ENCODE results near the gene ACTL7B.
"Not testable (repeated sequence)": the region's sequence is repeated elsewhere in the genome, so short reads cannot be mapped to it uniquely, and the experiment has no call there.

The ACTL7B gene

DNA sequence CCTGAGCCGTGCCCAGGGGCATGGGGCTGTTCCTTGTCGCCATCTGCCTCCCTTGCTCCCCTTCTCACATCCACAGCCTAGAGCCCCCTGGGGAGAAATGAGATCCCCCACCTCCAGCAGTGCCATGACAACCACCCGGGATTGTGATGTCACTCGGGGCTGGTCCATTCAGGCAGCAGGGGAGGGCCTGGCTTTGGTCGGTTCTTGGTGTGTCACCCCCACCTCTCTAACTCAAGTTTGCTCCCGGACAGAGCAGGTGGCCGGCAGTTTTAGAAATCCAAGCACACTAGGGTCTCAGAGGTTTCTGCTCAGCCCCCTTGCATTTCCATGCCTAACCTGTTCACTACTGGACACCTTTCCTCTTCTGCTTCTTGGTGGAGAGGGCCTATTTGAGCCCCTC, at the start of gene ACTL7B:
ACTL7B (minus strand) TSS at position 99 of the 400 bp plus-strand sequence; CDS start at position 43, 56 bp downstream.
- no peak for DNase-seq (ENCODE audit: low spot score)

- no peak for DNase-seq (ENCODE audit: low spot score)
These were observed 49.7 kb upstream of the ACTL7B start for GRCh38 chr9:108905494-108905893.

GRCh38 chr9:108904161-108904560, 48.4 kb upstream of the ACTL7B start:
- no peak for DNase-seq (ENCODE audit: low spot score)

DNA sequence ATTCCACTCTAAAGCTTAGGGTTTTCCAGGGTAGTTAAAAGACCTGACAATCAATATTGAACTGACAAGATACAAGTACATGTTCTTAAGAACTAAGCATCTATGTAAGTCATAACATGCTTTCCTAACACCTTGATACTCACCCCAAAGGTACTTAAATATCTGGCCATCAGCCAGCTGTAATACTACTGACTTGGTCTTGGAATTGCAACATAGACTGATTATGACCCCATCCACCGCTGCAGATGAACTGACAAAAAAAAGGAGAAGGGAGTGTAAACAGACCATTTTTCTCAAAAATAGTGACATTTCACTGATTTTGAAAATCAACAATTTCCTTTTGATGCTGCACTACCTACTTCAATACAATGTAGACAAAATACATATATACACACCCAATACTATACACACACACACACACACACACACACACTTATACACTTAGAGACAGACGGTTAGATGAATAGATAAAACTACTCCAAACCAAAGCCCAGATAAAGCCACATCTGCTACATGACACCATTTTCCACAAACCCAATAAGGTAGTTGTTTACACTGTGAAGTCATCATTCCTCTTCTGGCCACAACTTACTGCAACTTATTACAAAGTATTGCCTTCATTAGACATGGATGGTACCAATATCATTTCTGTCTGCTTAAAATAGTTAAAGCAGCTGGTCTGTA, 47.8 kb upstream of the ACTL7B start:
- no peak for DNase-seq (ENCODE audit: low spot score)

DNA sequence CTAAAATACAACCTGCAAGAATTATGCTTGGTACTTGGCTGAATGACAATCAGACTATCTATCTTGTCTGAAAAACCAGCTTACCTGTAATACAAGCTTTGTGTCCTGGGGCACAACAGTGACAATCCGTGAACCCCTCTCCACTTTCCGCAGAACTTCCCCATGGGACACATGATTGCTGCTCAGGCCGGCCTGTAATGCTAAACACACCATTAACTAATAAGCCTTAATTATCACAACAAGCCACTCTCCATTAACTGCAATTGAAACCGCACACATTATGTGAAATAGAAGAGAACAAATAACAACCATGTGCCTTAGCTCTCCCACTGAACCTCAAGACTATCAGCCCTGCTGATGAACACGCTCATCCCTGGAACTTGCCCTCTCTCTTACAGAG, 44.4 kb upstream of the ACTL7B start:
- no peak for DNase-seq (ENCODE audit: low spot score)

DNA sequence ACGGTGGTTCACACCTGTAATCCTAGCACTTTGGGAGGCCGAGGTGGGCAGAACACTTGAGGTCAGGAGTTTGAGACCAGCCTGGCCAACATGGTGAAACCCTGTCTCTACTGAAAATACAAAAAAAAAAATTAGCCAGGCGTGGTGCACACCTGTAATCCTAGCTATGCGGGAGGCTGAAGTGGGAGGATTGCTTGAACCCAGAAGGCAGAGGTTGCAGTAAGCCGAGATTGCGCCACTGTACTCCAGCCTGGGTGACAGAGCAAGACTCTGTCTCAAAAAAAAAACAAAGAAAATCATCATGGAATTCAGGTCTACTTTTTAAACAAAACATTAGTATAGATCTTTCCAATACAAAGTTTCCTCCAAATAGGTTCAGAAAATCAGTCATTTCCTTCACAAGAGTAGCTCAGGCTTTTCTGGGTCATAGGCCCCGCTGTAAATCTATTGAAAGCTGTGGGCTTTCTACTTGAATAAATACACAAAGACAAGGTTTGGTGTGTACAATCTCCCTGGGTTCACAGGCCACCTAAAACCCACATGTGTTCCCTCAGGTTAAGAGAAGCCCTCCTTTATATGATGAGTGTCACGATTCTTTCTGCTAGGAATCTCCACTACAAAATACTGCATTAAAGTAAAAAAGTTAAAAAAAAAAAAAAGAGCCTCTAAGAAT, 43.4 kb upstream of the ACTL7B start:
- DNase-seq (ENCODE audit: low spot score) = not testable (repeated sequence)

- DNase-seq (ENCODE audit: low spot score) = no peak
These were observed 41.7 kb upstream of the ACTL7B start for GRCh38 chr9:108897324-108898096.

DNA sequence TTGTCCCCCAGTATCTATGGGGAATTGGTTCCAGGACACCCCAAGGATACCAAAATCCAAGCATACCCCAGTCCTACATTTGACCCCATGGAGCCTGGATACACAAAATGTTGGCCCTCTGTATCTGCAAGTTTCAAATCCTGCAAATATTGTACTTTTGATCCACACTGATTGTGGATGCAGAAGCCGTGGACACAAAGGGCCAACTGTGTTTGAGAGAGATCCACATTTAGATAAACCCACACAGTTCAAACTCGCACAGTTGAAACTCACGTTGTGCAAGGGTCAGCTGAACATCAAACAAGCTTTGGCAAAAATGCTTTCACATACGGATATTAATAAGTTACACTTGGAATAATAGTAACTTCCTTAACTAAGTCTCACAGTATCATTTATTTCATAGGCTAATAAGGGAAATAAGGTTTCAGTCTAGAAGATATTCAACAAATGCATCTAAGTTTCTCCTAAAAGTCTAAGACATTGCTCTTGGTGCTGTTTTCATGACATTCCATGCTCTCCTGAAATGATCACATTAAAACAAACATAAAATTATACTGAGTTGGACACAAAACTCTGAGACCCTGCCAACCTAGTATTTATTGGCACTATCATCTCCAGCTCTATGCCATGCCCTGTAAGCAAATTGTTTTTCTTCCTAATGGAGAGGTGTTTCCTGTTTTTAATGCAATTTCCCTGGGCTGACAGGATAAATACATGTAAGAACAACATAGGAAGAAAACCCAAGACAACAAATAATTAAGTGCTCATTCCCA, 38.6 kb upstream of the ACTL7B start:
- no peak for DNase-seq (ENCODE audit: low spot score)

DNA sequence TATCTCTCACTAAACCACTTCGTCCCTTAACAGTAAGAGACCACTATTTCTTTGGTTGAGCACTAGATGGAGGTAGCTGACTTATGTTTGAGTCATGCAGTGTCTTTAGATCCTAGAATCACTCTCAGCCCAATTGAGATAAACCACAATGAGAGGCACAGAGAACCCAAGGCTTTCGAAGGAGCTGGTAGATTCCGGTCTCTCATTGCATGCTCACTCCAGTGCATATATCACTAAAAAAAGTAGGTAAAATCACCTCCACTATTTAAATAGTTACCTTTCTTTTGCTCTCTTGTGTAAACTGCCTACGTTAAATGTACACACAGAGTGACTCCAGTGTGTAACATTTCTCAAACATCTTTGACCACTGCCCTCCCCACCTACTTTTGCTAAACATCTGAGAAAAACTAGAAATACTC, 33.9 kb upstream of the ACTL7B start:
- DNase-seq (ENCODE audit: low spot score) = no peak

DNA sequence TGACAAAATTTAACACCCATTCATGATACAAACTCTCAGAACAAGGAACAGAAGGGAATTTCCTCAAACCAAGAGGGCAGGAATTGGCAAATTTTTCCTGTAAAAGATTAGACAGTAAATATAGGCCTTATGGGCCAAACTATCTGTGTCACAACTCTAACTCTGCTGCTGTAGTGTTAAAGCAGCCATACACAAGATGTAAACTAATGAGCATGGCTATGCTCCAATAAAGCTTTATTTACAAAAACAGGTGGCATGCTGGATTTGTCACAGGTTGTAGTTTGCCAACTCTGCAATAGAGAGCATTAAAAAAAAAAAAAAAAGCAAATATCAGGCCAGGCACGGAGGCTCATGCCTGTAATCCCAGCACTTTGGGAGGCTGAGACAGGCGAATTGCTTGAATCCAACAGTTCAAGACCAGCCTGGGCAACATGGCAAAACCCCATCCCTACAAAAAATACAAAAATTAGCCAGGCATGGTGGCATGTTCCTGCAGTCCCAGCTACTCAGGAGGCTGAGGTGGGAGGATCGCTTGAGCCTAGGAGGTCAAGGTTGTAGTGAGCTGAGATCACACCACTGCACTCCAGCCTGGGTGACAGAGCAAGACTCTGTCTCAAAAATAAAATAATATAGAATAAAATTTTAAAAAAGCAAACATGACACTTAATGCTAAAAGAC, 30.9 kb upstream of the ACTL7B start:
- not testable (repeated sequence) for DNase-seq (ENCODE audit: low spot score)

GRCh38 chr9:108885643-108886348, 30.0 kb upstream of the ACTL7B start:
- DNase-seq (ENCODE audit: low spot score) = no peak

GRCh38 chr9:108884701-108885100, 28.9 kb upstream of the ACTL7B start:
- no peak for DNase-seq (ENCODE audit: low spot score)

- DNase-seq (ENCODE audit: low spot score) = no peak
These were observed 27.3 kb upstream of the ACTL7B start for GRCh38 chr9:108883085-108883484.

DNA sequence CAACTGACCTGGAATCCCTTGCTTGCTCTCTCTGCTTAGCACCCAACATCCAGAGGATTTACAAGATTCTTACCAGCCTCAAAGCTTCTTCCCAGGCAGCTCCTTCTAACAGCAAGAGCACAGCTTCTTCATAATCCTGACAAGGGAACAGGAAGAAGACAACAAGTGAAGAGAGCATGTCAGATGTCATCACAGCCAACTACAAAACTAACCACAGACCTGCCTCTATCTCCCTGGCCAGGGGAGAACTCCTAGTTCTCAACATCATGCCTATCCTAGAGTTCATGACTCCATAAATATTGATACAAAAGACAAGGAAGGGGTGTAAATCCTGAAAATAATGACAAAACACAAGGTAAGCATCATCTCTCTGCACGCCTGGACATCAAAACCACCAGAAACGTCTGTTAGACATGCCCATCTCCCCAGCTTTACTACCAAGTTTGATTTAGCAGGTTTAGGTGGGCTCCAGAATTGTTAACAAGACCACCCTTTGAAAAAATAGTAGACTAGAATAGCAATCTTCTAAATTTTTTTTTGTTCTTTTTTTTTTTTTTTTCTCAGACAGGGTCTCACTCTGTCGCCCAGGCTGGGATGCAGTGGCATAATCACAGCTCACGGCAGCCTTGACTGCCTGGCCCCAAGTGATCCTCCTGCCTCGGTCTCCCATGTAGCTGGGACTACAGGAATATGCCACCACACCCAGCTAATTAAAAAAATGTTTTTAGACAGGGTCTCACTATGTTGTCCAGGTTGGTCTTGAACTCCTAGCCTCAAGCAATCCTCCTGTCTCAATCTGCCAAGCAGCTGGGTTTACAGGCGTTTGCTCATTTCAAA, 26.5 kb upstream of the ACTL7B start:
- DNase-seq (ENCODE audit: low spot score) = no peak

GRCh38 chr9:108880738-108881316, 25.0 kb upstream of the ACTL7B start:
- no peak for DNase-seq (ENCODE audit: low spot score)

DNA sequence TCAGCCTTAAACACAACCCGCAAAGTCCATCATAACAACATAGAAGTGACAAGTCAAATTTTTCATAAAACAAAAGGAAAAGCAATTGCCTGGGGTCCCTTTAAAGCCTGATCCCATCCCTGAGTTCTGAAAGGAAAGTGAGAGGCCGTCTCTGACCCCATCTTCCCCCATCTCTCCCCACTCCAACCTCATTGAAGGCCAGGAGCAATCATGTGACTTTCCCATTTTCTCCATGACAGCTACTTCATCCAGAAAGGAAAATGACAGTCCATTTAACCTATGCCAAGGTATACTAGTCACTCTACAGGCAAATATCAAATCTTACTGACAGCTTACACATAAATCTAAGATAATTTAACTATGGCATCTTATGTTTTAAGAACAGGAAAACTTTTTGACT, 21.7 kb upstream of the ACTL7B start:
- no peak for DNase-seq (ENCODE audit: low spot score)

DNA sequence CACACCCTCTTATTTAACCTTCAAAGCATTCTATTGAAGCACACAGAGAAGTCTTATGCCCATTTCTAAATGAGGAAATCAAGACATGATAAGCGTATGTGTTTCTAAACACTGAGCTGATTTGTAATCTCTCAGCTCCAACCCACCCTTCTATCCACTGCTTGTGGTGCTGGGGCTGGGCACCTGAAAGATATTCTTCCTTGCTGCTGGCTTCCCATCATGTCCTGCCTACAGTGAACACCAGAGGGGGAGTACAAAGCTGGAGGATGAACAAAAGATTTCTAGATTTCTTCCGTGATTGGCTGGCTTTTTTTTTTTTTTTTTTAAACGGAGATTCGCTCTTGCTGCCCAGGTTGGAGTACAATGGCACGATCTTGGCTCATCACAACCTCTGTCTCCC, 20.6 kb upstream of the ACTL7B start:
- DNase-seq (ENCODE audit: low spot score) = no peak

DNA sequence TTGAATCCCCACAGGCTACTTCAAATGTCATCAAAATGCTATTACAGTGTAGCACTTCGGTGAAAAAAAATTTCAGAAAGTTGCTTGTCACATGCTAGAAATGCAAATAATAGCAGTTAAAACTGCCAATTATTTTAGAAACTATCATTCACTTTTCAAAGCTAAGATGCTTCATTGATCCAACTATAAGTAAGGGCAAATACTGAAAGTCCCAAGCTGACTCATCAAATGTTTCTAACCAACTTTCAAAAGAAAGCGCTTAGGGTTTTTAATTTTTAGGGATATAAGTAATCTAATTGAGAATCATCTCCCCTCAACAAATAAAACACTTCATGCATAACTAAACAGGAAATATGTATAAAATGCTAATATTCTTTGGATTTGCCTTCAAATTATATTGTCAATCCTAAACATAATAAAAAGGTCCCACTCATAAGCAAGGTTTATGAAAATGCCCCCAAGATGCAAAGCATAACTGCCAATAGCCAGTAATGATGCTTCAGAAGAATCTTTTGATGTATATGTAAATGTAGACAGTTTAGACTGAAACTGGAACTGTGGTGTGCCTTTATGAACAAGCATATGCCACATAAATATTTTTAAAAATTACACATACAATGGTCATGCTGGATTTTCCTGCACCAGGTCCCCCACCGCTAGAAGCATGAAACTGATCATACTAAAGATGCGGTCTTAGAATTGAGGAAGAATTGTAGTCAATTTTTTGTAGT, 18.4 kb upstream of the ACTL7B start:
- DNase-seq (ENCODE audit: low spot score) = no peak
